B cell (primary cell): ENCODE data around the gene USP22. TPM values are rescaled to one million over a fixed set of nuclear protein-coding genes. Genes with fewer than 3 reads are reported as not detected.

Experiments used
- ATAC-seq: fragments of 200-7000 bp; cut with Tn5 transposase; one replicate; pipeline ENCODE4 v1.10.0; 2021; ENCODE audit warnings: low read depth, mild to moderate bottlenecking, moderate number of reproducible peaks, moderate library complexity
- CTCF ChIA-PET: fragments of 350-600 bp; sonication (Branson Sonifier 250); formaldehyde crosslinking; loops from one replicate; lab custom pipeline; 2021; ENCODE audit warnings: antibody characterized with exemption, inconsistent platforms; lab: Charles Lee
- POLR2A ChIA-PET: fragments of 350-600 bp; sonication (Branson Sonifier 250); formaldehyde crosslinking; loops from one replicate; lab custom pipeline; 2021; ENCODE audit warnings: antibody characterized with exemption; lab: Charles Lee
- DNase-seq: peaks from one replicate; pipeline ENCODE4 v3.0.0; 2013
- H2AFZ ChIP-seq: 2 replicates; pipeline ENCODE4 v1.6.1; 2012; ENCODE audit warnings: mild to moderate bottlenecking, low read depth, low read length; ENCODE audit not compliant: insufficient read depth, poor library complexity, severe bottlenecking
- H3K27ac ChIP-seq, 2 donors: 1 replicate in 1 of 2; 2 replicates in 1 of 2; pipeline ENCODE4 v1.5.1; 2012 to 2013; ENCODE audit warnings: low read length in 2 of 2, mild to moderate bottlenecking in 2 of 2, moderate library complexity in 1 of 2
- H3K27me3 ChIP-seq, 4 experiments: fragments of 200-600 bp in 1 of 4; sonication (generic) in 1 of 4; replicated peaks in 1 of 4; 1 replicate in 2 of 4; 2 replicates in 2 of 4; pipeline versions ENCODE4 v1.6.1 to v1.7.0; 2013 to 2016; ENCODE audit warnings: low read length in 3 of 4, mild to moderate bottlenecking in 2 of 4, mixed read lengths in 1 of 4, moderate library complexity in 1 of 4; ENCODE audit not compliant: insufficient read depth in 4 of 4, control insufficient read depth in 3 of 4; ENCODE audit errors: control extremely low read depth in 1 of 4
- H3K36me3 ChIP-seq, 2 experiments: replicated peaks in 1 of 2; 1 replicate in 1 of 2; 2 replicates in 1 of 2; pipeline versions ENCODE4 v1.6.1 to v1.7.1; 2013; ENCODE audit warnings: low read length in 1 of 2; ENCODE audit not compliant: insufficient read depth in 2 of 2, control insufficient read depth in 1 of 2; ENCODE audit errors: control extremely low read depth in 1 of 2, extremely low read depth in 1 of 2
- H3K4me1 ChIP-seq, 2 donors: fragments of 200-600 bp in 1 of 2; sonication (generic) in 1 of 2; 1 replicate in 1 of 2; 2 replicates in 1 of 2; pipeline versions ENCODE4 v1.5.1 to v1.6.1; 2013 to 2017; ENCODE audit warnings: low read length in 2 of 2; ENCODE audit not compliant: control insufficient read depth in 2 of 2, insufficient read depth in 2 of 2
- H3K4me2 ChIP-seq: replicated peaks from 2 replicates; pipeline ENCODE3; 2012; ENCODE audit warnings: mild to moderate bottlenecking, low read depth, low read length; ENCODE audit not compliant: poor library complexity, severe bottlenecking
- H3K4me3 ChIP-seq, 5 experiments: fragments of 200-600 bp in 1 of 5; sonication (generic) in 1 of 5; 1 replicate in 3 of 5; 2 replicates in 2 of 5; pipeline versions ENCODE4 v1.5.1 to v1.7.0; 2011 to 2016; ENCODE audit warnings: low read length in 4 of 5, mild to moderate bottlenecking in 4 of 5, low read depth in 2 of 5, control low read depth in 1 of 5, moderate library complexity in 1 of 5; ENCODE audit not compliant: insufficient read depth in 1 of 5; ENCODE audit errors: control extremely low read depth in 1 of 5, extremely low read depth in 1 of 5
- H3K79me2 ChIP-seq: fragments of 200-600 bp; sonication (generic); one replicate; pipeline ENCODE4 v1.6.0; 2016; ENCODE audit warnings: low read length; ENCODE audit not compliant: control insufficient read depth, insufficient read depth
- H3K9ac ChIP-seq: fragments of 200-600 bp; sonication (generic); 2 replicates; pipeline ENCODE4 v1.6.1; 2017; ENCODE audit warnings: mild to moderate bottlenecking, low read length, moderate library complexity
- H3K9me3 ChIP-seq, 3 donors: one replicate each; pipeline versions ENCODE4 v1.6.1 to v1.7.1; 2013; ENCODE audit warnings: low read length in 2 of 3; ENCODE audit not compliant: control insufficient read depth in 2 of 3, insufficient read depth in 1 of 3; ENCODE audit errors: control extremely low read depth in 1 of 3
- H4K20me1 ChIP-seq: 2 replicates; pipeline ENCODE4 v1.6.0; 2012; ENCODE audit warnings: mild to moderate bottlenecking, low read length; ENCODE audit not compliant: insufficient read depth, control insufficient read depth, poor library complexity, severe bottlenecking
- H3K27ac Mint-ChIP-seq: one replicate; pipeline ENCODE4 v1.8.0; 2021; ENCODE audit warnings: mixed read lengths
- H3K27me3 Mint-ChIP-seq: one replicate; pipeline ENCODE4 v1.8.0; 2021; ENCODE audit warnings: mixed read lengths
- H3K4me1 Mint-ChIP-seq: one replicate; pipeline ENCODE4 v1.8.0; 2021; ENCODE audit warnings: mixed read lengths
- H3K4me3 Mint-ChIP-seq: one replicate; pipeline ENCODE4 v1.8.0; 2021; ENCODE audit warnings: mixed read lengths
- H3K9me3 Mint-ChIP-seq: one replicate; pipeline ENCODE4 v1.8.0; 2022; ENCODE audit warnings: mixed read lengths; ENCODE audit not compliant: insufficient read depth
- CTCF ChIP-seq: fragments of 200-600 bp; IDR thresholded peaks from one replicate; pipeline ENCODE4 v1.8.0; 2022; ENCODE audit warnings: antibody characterized with exemption, mild to moderate bottlenecking
- EZH2 ChIP-seq: IDR thresholded peaks from 2 replicates; pipeline ENCODE4 v1.6.1; 2012; ENCODE audit warnings: borderline replicate concordance, low read depth, mild to moderate bottlenecking, moderate library complexity, low read length; ENCODE audit not compliant: insufficient read depth, poor library complexity, severe bottlenecking
- WGBS: methylation state at CpG from one replicate; pipeline ENCODE4 v1.1.5; 2013; ENCODE audit warnings: missing lambda C conversion rate; ENCODE audit not compliant: insufficient coverage; 5-methylcytosine and 5-hydroxymethylcytosine counted together
- intact Hi-C: fragments of 100-400 bp; cut with micrococcal nuclease; formaldehyde crosslinking; loops from one replicate; pipeline ENCODE4 v1.10.0; 2022
- polyA plus RNA-seq: library from polyadenylated mRNA; depleted of rRNA; stranded (reverse); fragments of >200 nt; gene quantifications from 2 replicates; pipeline ENCODE4 v1.2.3, GENCODE V29; 2012
- total RNA-seq, 2 donors: library from RNA; stranded (reverse); fragments of 120-200 nt in 1 of 2; gene quantifications; 1 replicate in 1 of 2; 2 replicates in 1 of 2; pipeline versions ENCODE4 v1.2.3 to v1.2.4, GENCODE V29; 2013 to 2022

The USP22 gene
- total and polyA plus RNA-seq, 2 donors (not counting 1 experiment from before 2014, with no cell fraction given) = 74.3 to 167 TPM

- H3K27me3 ChIP-seq = no peaks in the 10 kb centered on the region
- peak overlapping the region; percentile 60 for H3K4me3 Mint-ChIP-seq
- no peak overlapping the region for H2AFZ ChIP-seq
- H3K9me3 ChIP-seq = no peaks in the 10 kb centered on the region
- CTCF ChIA-PET = interaction anchor here (0.6 to 2.7 kb wide), 16 partner anchors 10 to 492 kb away, joined by 3 to 22 read pairs (median 4); partner anchors contain the start of genes NATD1 and USP22
- DNase-seq (no peak), ATAC-seq (peak; percentile 53)
- peak overlapping the region; percentile 26 for H3K4me2 ChIP-seq
- TF ChIP-seq CTCF (no peak), EZH2 (no peak)
- H3K4me1 ChIP-seq = peaks cover 10 to 23% of the 10 kb centered on the region in 2 donors
- peak overlapping the region; percentile 5 to 29 for H3K27ac ChIP-seq
- H3K36me3 ChIP-seq = peaks cover 28 to 89% of the 10 kb centered on the region in 2 experiments
- intact Hi-C loops = loop anchor here (1.0 kb wide), 3 partner anchors 23 to 493 kb away; partner anchors contain the start of gene USP22
- H3K79me2 ChIP-seq = peaks cover 99% of the 10 kb centered on the region
- POLR2A ChIA-PET = interaction anchor here (0.7 kb wide), 1 partner anchor 59 kb away, joined by 3 read pairs; no protein-coding TSS in a partner anchor
- no peaks in the 10 kb centered on the region for H3K9me3 Mint-ChIP-seq
- no peak overlapping the region for H3K4me3 ChIP-seq
- peaks cover 40% of the 10 kb centered on the region for H3K4me1 Mint-ChIP-seq
- H4K20me1 ChIP-seq = peaks cover 97% of the 10 kb centered on the region
- no peaks in the 10 kb centered on the region for H3K27me3 Mint-ChIP-seq
- no peak overlapping the region for H3K9ac ChIP-seq
- H3K27ac Mint-ChIP-seq = peak overlapping the region; percentile 82
- WGBS = 18% methylated on average over 10 of the region's 10 CpGs
Measured at GRCh38 chr17:21020622-21021021, 22.2 kb downstream of the USP22 start.

GRCh38 chr17:21019976-21020586, 22.7 kb downstream of the USP22 start:
- Histone ChIP-seq H3K9ac (no peak overlapping the region), H3K27me3 (no peaks in the 10 kb centered on the region), H3K79me2 (peaks cover 99% of the 10 kb centered on the region), H3K4me2 (peak overlapping the region; percentile 26), H3K9me3 (no peaks in the 10 kb centered on the region), H3K36me3 (peaks cover 24 to 89% of the 10 kb centered on the region in 2 experiments), H4K20me1 (peaks cover 97% of the 10 kb centered on the region), H3K4me1 (peaks cover 10 to 28% of the 10 kb centered on the region in 2 donors), H3K4me3 (no peak overlapping the region), H2AFZ (no peak overlapping the region), H3K27ac (peak overlapping the region; percentile 5 to 29)
- H3K4me3 Mint-ChIP-seq = peak overlapping the region; percentile 60
- H3K9me3 Mint-ChIP-seq = no peaks in the 10 kb centered on the region
- POLR2A ChIA-PET = interaction anchor here (0.7 kb wide), 1 partner anchor 60 kb away, joined by 3 read pairs; no protein-coding TSS in a partner anchor
- H3K27me3 Mint-ChIP-seq = no peaks in the 10 kb centered on the region
- TF ChIP-seq EZH2 (no peak), CTCF (peak; percentile 48)
- H3K4me1 Mint-ChIP-seq = peaks cover 37% of the 10 kb centered on the region
- intact Hi-C loops = loop anchor here (1.0 kb wide), 3 partner anchors 23 to 493 kb away; partner anchors contain the start of gene USP22
- DNase-seq = peak; percentile 61
- ATAC-seq = peak; percentile 84
- CTCF ChIA-PET = interaction anchor here (0.6 to 2.7 kb wide), 17 partner anchors 11 to 493 kb away, joined by 3 to 22 read pairs (median 4); partner anchors contain the start of genes NATD1 and USP22
- WGBS = 50% methylated on average over 5 of the region's 6 CpGs
- peak overlapping the region; percentile 82 for H3K27ac Mint-ChIP-seq
